ENCODE results near the gene CCL25.

CCL25 gene

DNA sequence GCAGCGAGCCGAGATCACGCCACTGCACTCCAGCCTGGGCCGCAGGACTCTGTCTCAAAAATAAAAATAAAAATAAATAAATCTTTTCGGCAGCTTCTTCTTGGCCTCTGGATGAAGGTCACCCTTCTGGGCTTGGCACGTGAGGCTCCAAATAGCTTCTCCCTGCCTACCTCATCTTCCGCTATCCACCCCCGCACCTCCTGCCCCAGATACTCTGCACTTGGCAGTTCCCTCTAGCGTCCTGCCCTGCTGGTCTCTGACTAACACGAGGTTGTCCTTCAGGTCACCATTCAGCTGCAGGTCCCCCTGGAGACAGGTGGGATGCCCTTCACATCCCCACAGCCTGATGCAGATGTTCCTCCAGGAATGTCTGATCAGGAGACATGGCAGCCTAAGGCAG lies 8.5 kb upstream of the CCL25 start:
- no peak for DNase-seq (ENCODE audit: low read depth, low spot score)

DNA sequence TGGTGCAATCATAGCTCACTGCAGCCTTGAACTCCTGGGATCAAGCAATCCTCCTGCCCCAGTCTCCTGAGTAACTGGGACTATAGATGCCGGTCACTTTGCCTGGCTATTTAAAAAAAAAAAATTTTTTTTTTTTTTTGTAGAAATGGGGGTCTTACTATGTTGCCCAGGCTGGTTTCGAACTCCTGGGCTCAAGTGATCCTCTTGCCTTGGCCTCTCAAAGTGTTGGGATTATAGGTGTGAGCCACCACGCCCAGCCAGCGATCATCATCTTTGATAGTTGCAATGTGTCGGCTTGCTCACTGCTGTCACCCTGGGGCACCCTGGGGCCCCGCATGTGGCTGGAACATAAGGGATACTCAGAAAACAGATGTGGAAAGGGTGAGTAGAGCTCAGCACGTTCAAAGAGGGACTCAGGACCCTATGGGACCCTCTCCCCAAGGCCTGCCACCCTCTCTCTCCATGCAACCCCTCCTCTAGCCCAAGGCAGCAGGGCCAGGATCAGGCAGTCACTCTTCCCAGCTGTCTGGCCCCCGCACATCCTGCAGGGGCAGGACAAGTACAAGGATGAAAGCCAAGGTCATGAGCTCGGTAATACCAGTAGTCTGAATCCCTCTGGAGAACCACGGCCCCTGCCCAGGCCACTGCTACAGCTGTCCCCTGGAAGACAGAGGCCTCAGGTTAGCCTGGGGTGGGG lies 6.5 kb upstream of the CCL25 start:
- in situ Hi-C loops (cut with HindIII; ENCODE audit: low sequenced_read_pairs), result no loop called here
- TF ChIP-seq, protein P1, sequence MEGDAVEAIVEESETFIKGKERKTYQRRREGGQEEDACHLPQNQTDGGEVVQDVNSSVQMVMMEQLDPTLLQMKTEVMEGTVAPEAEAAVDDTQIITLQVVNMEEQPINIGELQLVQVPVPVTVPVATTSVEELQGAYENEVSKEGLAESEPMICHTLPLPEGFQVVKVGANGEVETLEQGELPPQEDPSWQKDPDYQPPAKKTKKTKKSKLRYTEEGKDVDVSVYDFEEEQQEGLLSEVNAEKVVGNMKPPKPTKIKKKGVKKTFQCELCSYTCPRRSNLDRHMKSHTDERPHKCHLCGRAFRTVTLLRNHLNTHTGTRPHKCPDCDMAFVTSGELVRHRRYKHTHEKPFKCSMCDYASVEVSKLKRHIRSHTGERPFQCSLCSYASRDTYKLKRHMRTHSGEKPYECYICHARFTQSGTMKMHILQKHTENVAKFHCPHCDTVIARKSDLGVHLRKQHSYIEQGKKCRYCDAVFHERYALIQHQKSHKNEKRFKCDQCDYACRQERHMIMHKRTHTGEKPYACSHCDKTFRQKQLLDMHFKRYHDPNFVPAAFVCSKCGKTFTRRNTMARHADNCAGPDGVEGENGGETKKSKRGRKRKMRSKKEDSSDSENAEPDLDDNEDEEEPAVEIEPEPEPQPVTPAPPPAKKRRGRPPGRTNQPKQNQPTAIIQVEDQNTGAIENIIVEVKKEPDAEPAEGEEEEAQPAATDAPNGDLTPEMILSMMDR (IDR thresholded peaks at IDR 0.05; ENCODE audit: low read depth, low read length), result no peak
- DNase-seq (ENCODE audit: low read depth, low spot score), result no peak
- H3K4me3 ChIP-seq (ENCODE audit: low read depth, low read length), result no peak overlapping the region

More for the DNA sequence above, 8.5 kb upstream of the CCL25 start:
- in situ Hi-C loops (cut with HindIII; ENCODE audit: low sequenced_read_pairs), result no loop called here
- TF ChIP-seq, protein P1 (IDR thresholded peaks at IDR 0.05; ENCODE audit: low read depth, low read length), result no peak
- H3K4me3 ChIP-seq (ENCODE audit: low read depth, low read length), result no peak overlapping the region

DNA sequence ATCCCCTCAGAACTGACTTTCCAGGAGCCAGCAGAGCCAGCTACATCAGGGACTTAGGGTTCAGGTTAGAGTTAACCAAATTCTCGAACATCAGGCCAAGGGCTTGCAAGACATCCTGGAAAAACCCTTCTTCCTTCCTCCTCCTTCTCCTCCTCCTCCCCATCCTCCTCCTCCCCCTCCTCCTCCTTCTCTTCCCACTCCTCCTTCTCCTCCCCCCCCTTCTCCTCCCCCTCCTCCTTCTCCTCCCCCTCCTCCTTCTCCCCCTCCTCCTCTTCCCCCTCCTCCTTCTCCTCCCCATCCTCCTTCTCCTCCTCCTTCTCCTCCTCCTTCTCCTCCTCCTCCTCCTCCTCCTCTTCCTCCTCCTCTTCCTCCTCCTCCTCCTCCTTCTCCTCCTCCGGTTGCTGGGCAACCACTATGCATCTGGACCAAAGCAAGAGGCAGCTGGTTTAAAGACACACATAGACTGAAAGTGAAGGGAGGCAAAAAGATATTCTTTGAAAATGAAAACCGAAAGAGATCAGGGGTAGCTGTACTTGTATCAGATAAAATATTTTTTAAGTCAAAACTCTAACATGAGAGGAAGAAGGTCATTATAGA lies 5.9 kb upstream of the CCL25 start:
- no peak overlapping the region for H3K4me3 ChIP-seq (ENCODE audit: low read depth, low read length)
- TF ChIP-seq, protein P1 (IDR thresholded peaks at IDR 0.05; ENCODE audit: low read depth, low read length), result no peak
- in situ Hi-C loops (cut with HindIII; ENCODE audit: low sequenced_read_pairs), result no loop called here
- no peak for DNase-seq (ENCODE audit: low read depth, low spot score)

DNA sequence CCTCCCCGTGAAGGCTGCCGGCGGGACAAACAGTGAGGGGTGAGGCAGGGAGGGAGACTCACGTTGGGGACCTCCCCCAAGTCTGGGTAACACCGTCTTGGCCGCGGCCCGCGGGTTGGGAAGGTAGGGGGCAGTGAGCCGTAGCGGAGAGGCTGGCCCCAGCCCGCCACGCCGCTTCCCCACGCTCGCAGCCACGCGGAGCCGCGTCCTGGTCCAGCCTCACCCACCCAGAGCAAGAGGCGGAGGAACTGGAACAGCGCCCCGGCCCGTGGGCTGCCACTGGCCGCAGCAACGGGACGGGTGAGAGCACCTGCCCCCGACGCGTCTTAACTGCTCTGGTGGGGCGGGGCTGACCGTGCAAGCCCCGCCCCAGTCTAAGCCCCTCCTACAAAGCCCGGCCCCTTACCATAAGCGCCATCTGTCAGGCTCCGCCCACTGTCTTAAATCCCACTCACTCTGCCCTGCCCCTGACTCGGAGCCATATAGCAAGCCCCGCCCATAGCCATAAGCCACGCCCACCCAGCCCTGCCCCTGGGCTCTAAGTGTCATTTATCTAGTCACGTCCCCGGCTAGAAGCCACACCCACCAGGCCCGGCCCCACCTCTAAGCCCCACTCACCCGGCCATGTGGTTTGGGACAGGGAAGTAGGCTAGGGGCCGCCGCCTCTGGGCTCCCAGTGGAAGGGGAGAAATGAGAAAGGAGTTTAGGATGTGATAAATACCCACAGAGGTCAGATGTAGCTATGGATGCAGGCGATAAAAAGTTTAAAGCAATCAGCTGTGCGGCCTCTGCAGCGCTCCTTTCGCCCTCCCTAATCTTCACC lies 2.1 kb upstream of the CCL25 start:
- peak; percentile 55 for DNase-seq (ENCODE audit: low read depth, low spot score)
- TF ChIP-seq, protein P1 (IDR thresholded peaks at IDR 0.05; ENCODE audit: low read depth, low read length), result no peak
- in situ Hi-C loops (cut with HindIII; ENCODE audit: low sequenced_read_pairs), result no loop called here
- H3K4me3 ChIP-seq (ENCODE audit: low read depth, low read length), result no peak overlapping the region

DNA sequence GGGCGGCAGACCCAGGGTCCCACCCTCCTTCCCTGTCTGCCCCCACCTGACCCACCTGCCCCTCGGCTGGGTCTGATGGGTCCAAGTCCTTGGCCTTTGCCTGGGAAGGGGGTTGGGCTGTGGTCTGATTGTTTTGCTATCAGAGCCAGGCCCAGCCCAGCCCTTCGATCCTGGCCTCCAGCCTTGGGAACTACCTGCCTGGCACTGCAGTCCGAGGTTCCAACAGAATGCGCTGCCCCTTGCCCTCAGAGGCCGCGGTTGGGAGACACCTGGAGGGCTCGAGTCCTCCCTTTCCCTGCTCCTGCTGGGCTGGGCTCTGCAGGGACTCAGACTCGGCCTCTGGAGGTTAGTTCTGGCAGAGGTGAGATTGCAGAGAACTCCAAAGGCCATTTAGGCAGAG lies 1.6 kb downstream of the CCL25 start:
- in situ Hi-C loops (cut with HindIII; ENCODE audit: low sequenced_read_pairs), result no loop called here
- no peak overlapping the region for H3K4me3 ChIP-seq (ENCODE audit: low read depth, low read length)
- no peak for DNase-seq (ENCODE audit: low read depth, low spot score)
- TF ChIP-seq, protein P1 (IDR thresholded peaks at IDR 0.05; ENCODE audit: low read depth, low read length), result no peak

DNA sequence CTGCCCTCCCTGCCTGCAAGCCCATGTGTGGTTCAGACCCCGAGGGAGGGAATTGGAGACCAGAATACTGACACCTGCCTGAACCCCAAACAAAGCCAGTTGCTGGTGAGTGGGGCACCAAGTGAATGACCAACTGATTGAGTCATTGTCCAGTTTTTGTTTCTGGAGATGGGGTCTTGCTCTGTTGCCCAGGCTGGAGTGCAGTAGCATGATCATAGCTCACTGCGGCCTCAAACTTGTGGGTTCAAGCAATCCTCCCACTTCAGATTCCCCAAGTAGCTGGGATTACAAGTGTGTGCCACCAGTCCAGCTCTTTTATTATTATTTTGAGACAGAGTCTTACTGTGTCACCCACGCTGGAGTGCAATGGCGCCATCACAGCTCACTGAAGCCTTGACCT lies 4.0 kb downstream of the CCL25 start:
- TF ChIP-seq, protein P1 (IDR thresholded peaks at IDR 0.05; ENCODE audit: low read depth, low read length), result no peak
- DNase-seq (ENCODE audit: low read depth, low spot score), result no peak
- H3K4me3 ChIP-seq (ENCODE audit: low read depth, low read length), result no peak overlapping the region
- in situ Hi-C loops (cut with HindIII; ENCODE audit: low sequenced_read_pairs), result no loop called here

All from astrocyte of the spinal cord (primary cell).